Activated T-cell treated with anti-CD3 and anti-CD28 coated beads, Interleukin-2, amount 50 U/mL, for 4 hours (primary cell): ENCODE results near the gene RNF152. TPM values are rescaled to one million over a fixed set of nuclear protein-coding genes. Genes with fewer than 3 reads are reported as not detected.

Experiments
- ATAC-seq, 2 donors: fragments of 200-7000 bp; cut with Tn5 transposase; one replicate each; pipeline ENCODE4 v1.10.0; 2021
- DNase-seq: peaks from one replicate; pipeline ENCODE4 v3.0.0-alpha.2; 2020
- H3K27me3 Mint-ChIP-seq: one replicate; pipeline ENCODE4 v1.8.0; 2021; ENCODE audit warnings: low read depth, mixed read lengths
- H3K36me3 Mint-ChIP-seq: one replicate; pipeline ENCODE4 v1.8.0; 2022; ENCODE audit warnings: mixed read lengths; ENCODE audit not compliant: insufficient read depth
- H3K4me1 Mint-ChIP-seq: one replicate; pipeline ENCODE4 v1.8.0; 2021; ENCODE audit warnings: low read depth, mixed read lengths
- H3K4me3 Mint-ChIP-seq: one replicate; pipeline ENCODE4 v1.8.0; 2021; ENCODE audit warnings: mild to moderate bottlenecking, moderate library complexity, mixed read lengths
- H3K9me3 Mint-ChIP-seq: one replicate; pipeline ENCODE4 v1.8.0; 2021; ENCODE audit warnings: mixed read lengths
- total RNA-seq, 3 donors: library from RNA; stranded (reverse); gene quantifications; one replicate each; pipeline ENCODE4 v1.2.1, GENCODE V29; 2021

The RNF152 gene
- total RNA-seq, 3 donors from 2014 or later, result 0.43 to 1.6 (median 1.2) TPM

DNA sequence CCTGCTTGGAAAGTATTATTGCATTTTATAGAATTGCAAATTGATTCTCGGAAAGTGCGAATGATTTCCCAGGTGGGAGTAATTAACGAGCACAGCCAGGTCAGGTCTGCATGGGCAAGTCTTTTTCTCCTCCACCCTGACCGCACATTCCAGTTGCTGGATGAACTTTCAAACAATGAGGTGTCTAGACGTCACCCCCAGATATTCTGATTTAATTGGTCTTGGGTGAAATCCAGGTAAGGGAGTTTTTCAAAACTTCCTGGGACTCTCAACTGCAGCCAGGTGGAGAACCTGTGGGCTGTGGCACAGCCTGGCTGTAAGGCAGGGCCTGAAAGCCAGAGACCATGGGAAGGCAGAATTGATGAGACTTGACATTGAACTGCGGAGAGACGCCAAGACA is 15.9 kb upstream of the RNF152 start:
- ATAC-seq (no peak), DNase-seq (no peak)
- Mint-ChIP-seq H3K4me1 (no peaks in the 10 kb centered on the region), H3K27me3 (peaks cover 7% of the 10 kb centered on the region), H3K4me3 (no peak overlapping the region), H3K36me3 (no peaks in the 10 kb centered on the region), H3K9me3 (no peaks in the 10 kb centered on the region)

DNA sequence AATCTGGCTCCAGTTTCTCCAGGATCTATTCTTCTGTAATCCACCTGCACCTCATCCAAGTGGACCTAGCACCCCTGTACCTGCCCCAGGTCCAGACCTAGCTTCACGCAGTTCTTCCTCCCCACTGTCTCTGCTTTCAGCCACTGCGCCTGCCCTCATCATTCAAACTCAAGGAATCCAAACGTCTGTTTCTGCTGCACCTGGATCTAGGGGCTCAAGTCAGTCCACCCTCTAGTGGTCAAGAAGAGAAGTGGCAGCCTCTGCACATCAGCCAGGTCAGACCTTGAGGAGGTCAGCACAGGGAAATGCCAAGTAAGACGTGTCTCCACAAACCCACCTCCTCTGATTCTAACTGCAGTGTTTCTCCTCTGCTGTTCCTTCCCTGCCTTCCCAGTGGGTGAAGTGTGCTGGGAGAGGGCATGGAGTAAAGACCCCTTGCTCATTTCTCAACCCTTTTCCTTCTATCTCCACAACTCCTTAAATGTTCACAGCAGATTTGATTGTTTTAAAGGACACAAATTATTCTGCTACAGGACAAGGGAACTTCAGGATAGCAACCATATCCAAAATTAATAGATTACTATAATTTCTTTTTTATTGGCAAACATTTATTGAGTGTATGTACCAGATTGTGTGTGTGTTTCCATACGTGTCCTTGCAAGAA is 8.6 kb upstream of the RNF152 start:
- peak; percentile 88 to 92 for ATAC-seq
- no peaks in the 10 kb centered on the region for H3K36me3 Mint-ChIP-seq
- no peak overlapping the region for H3K4me3 Mint-ChIP-seq
- no peaks in the 10 kb centered on the region for H3K9me3 Mint-ChIP-seq
- H3K27me3 Mint-ChIP-seq, result peaks cover 35% of the 10 kb centered on the region
- DNase-seq, result peak; percentile 31
- peaks cover 2% of the 10 kb centered on the region for H3K4me1 Mint-ChIP-seq

DNA sequence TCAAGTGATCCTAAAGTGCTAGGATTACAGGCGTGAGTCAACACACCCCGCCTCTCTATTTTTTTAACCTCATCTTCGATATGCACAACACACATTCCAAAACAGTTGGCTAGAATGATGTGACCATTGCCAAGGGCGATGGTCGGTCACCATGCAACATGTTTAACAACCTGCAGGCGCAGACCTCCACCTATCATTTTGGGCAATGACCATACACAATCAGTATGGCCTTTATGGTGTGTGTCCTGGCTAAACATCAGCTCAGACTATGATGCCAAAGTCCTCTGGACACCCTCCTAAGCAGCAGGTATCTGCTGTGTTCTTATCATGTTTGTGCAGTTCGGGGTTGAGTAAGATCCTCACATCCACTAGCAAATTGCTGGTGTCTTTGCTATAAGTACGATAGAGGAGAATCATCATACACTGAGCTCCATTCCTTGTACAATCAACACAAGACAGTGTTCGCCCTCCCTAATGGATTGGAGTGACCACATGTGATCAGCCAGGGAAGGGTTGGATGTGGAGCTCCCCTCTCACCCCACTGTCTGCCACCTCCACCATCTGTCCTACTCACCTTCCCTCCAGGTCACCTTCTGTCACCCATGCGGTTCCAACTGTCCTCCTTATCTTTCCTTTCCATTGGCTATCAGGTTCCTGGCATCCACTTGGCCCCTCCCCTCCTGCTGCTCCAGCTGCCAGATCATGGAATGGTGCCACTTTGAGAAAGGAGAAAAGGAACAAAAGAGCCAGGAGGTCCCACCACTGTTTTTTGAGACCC is 7.9 kb upstream of the RNF152 start:
- no peak for ATAC-seq
- H3K27me3 Mint-ChIP-seq, result peaks cover 40% of the 10 kb centered on the region
- DNase-seq, result no peak
- no peaks in the 10 kb centered on the region for H3K36me3 Mint-ChIP-seq
- peaks cover 2% of the 10 kb centered on the region for H3K4me1 Mint-ChIP-seq
- no peaks in the 10 kb centered on the region for H3K9me3 Mint-ChIP-seq
- H3K4me3 Mint-ChIP-seq, result no peak overlapping the region

DNA sequence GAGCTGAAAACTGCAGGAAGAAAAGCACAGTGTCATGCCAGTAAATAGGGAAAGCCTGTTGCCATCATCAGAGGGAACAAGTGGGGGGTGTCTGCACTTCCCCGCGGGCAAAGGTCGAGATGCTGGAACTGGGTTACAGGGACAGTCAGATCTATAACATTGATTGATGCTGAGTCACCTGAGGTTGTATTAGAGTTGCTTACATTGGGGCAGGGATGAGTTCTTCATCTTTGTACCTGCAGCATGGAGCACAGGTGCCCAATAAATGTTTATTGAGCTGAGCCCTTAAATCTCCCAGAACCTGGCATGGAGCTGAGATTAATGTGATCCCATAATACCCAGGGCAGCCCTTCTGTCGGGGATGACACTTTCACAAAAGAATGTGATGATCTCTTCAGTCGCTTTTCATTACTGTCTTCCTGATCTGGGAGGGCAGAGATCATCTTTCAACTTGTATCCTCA is 5.9 kb upstream of the RNF152 start:
- Mint-ChIP-seq H3K36me3 (no peaks in the 10 kb centered on the region), H3K4me1 (peaks cover 7% of the 10 kb centered on the region), H3K4me3 (no peak overlapping the region), H3K27me3 (peaks cover 43% of the 10 kb centered on the region), H3K9me3 (no peaks in the 10 kb centered on the region)
- no peak for ATAC-seq
- no peak for DNase-seq

- H3K4me1 Mint-ChIP-seq, result peaks cover 17% of the 10 kb centered on the region
- no peak for DNase-seq
- no peak for ATAC-seq
- no peaks in the 10 kb centered on the region for H3K36me3 Mint-ChIP-seq
- no peaks in the 10 kb centered on the region for H3K9me3 Mint-ChIP-seq
- no peak overlapping the region for H3K4me3 Mint-ChIP-seq
- H3K27me3 Mint-ChIP-seq, result peaks cover 47% of the 10 kb centered on the region
These were observed 4.0 kb upstream of the RNF152 start for GRCh38 chr18:61896757-61897156.

DNA sequence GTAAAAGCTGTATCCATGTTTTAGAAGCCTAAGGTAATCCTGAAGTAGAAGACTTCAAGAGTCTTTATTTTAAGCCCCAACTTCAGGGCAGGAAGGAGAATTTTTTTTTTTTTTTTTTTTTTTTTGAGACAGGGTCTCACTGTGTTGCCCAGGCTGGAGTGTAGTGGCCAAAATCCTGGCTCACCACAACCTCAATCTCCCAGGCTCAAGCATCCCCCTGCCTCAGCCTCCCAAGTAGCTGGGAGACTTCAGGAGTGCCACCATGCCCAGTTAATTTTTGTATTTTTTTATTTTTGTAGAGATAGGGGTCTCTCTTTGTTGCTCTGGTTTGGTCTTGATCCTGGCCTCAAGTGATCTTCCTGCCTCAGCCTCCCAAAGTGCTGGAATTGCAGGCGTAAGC is 3.3 kb upstream of the RNF152 start:
- peaks cover 47% of the 10 kb centered on the region for H3K27me3 Mint-ChIP-seq
- no peak overlapping the region for H3K4me3 Mint-ChIP-seq
- no peaks in the 10 kb centered on the region for H3K36me3 Mint-ChIP-seq
- H3K4me1 Mint-ChIP-seq, result peaks cover 15% of the 10 kb centered on the region
- no peaks in the 10 kb centered on the region for H3K9me3 Mint-ChIP-seq
- no peak for ATAC-seq
- DNase-seq, result no peak

DNA sequence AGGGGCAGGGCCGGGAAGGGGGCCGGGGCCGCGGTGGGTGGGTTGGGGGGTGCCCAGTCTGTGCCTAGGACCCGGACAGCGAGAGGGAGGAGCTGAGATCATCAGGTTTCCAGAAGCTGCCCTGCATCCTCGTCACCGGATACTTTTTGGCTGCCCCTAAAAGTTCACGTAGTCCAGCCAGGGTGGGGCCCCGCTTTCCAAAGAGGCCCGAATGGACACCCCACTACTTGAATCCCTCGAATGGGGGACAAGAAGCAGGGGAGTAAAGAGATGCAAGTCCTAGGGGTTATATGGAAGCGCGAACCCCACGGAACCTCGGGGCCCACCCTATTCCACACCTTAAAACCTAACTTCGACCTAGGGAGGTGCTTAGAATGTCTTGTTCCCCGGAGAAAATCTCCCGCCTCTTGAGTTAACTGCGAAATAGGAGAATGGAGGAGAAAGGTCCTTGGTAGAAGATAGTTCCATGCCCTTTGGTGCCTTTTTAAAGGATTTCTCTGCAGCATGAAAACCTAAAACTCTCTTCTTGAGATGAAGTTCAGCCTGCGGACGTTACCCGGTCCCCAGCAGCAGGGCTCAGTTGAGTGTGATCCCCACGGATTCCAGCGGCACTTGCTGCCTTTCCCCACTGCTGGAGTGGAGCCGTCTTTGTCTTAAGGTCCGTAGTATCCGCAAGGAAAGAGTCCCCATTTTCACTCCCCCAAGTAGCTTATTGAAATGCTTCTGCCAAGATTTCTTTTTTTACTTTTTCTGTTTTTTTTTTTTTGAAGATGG is 2.1 kb upstream of the RNF152 start:
- ATAC-seq, result peak in 1 of 2 donors; percentile 1
- H3K27me3 Mint-ChIP-seq, result peaks cover 44% of the 10 kb centered on the region
- H3K4me1 Mint-ChIP-seq, result peaks cover 15% of the 10 kb centered on the region
- H3K36me3 Mint-ChIP-seq, result no peaks in the 10 kb centered on the region
- H3K4me3 Mint-ChIP-seq, result peak overlapping the region; percentile 61
- no peaks in the 10 kb centered on the region for H3K9me3 Mint-ChIP-seq
- no peak for DNase-seq

DNA sequence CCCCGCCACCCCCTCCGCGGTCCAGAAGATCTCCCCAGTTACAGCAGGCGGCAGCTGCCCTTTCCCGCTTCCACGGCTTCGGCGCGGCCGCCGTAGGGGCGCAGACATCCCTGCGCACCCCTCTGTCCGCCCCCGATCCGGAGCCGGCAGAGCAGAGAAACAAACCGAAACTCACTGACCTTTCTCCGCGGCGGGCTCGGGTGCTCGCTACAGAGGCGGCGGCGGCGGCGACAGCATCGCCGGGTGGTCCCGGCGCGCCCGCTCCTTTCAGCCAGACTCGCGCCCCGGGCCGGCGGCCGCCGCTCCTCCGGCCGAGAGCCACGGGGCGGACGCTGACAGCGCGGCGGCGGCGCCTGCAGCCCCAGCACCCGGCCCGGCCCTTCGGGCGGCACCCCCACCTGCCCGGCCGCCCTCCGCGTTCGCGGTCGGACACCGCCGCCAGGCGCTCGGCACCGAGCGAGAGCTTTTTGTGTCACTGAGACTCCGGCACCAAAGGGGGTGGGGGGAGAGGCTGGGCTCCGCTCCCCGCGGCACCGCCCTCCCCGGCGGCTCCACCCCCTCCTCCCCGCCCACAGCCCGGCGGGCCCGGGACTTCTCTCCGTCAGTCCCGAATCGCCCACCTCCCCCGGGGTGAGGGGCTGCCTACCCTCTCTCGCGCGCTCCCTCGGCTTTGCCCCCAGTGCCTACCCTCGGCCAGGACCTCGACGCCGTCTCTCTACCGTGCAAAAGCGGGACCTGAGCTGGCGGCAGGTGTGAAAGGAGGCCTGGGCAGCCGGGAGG is 1.4 kb upstream of the RNF152 start:
- H3K4me1 Mint-ChIP-seq, result peaks cover 15% of the 10 kb centered on the region
- peak overlapping the region; percentile 76 for H3K4me3 Mint-ChIP-seq
- peak; percentile 85 to 86 for ATAC-seq
- H3K27me3 Mint-ChIP-seq, result peaks cover 44% of the 10 kb centered on the region
- peak; percentile 65 for DNase-seq
- no peaks in the 10 kb centered on the region for H3K36me3 Mint-ChIP-seq
- no peaks in the 10 kb centered on the region for H3K9me3 Mint-ChIP-seq

- Mint-ChIP-seq H3K27me3 (peaks cover 41% of the 10 kb centered on the region), H3K4me3 (peak overlapping the region; percentile 83), H3K9me3 (no peaks in the 10 kb centered on the region), H3K4me1 (peaks cover 15% of the 10 kb centered on the region), H3K36me3 (no peaks in the 10 kb centered on the region)
- DNase-seq (no peak), ATAC-seq (peak; percentile 69 to 70)
These were observed 633 bp upstream of the RNF152 start for GRCh38 chr18:61893309-61893970.

GRCh38 chr18:61891894-61892293 is 913 bp downstream of the RNF152 start:
- Mint-ChIP-seq H3K4me1 (peaks cover 15% of the 10 kb centered on the region), H3K4me3 (no peak overlapping the region), H3K36me3 (no peaks in the 10 kb centered on the region), H3K27me3 (peaks cover 34% of the 10 kb centered on the region), H3K9me3 (no peaks in the 10 kb centered on the region)
- DNase-seq (no peak), ATAC-seq (no peak)

GRCh38 chr18:61891271-61891670 is 1.5 kb downstream of the RNF152 start:
- no peak for DNase-seq
- Mint-ChIP-seq H3K4me1 (peaks cover 15% of the 10 kb centered on the region), H3K36me3 (no peaks in the 10 kb centered on the region), H3K9me3 (no peaks in the 10 kb centered on the region), H3K27me3 (peaks cover 31% of the 10 kb centered on the region), H3K4me3 (no peak overlapping the region)
- ATAC-seq, result no peak

- DNase-seq (no peak), ATAC-seq (no peak)
- H3K36me3 Mint-ChIP-seq, result no peaks in the 10 kb centered on the region
- H3K9me3 Mint-ChIP-seq, result no peaks in the 10 kb centered on the region
- peaks cover 28% of the 10 kb centered on the region for H3K27me3 Mint-ChIP-seq
- no peak overlapping the region for H3K4me3 Mint-ChIP-seq
- peaks cover 15% of the 10 kb centered on the region for H3K4me1 Mint-ChIP-seq
These were observed 2.5 kb downstream of the RNF152 start for GRCh38 chr18:61890344-61890743.

DNA sequence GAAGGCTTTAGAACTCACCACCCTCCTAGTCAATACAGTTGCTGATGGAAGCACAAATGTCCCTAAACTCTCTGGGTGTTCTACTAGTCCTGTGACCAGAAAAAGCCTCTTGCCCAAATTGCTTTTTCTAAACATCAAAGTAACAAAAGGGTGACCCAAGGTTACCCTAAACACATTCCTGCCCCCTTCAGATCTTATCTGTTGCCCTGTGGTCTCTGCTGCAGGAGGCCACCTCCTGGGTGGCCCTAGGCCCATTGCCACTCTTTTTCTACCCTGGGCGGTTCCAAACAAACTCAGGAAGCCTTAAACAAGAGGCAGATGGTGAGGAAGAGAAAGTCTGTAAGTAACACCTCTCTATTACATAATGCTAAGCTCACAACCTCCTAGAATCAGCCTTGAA is 3.3 kb downstream of the RNF152 start:
- Mint-ChIP-seq H3K9me3 (no peaks in the 10 kb centered on the region), H3K36me3 (no peaks in the 10 kb centered on the region), H3K4me1 (peaks cover 9% of the 10 kb centered on the region), H3K27me3 (peaks cover 21% of the 10 kb centered on the region), H3K4me3 (no peak overlapping the region)
- DNase-seq (no peak), ATAC-seq (no peak)
